NCI-H146 treated with DMSO at 0.1 percent for 48 hours (cell line): ENCODE data around the gene TMEM79.
A peak's percentile ranks its signal among the peaks of the same experiment; 100 is the strongest.

Experiments used
- DNase-seq: peaks from one replicate; lab custom pipeline; 2025; ENCODE audit not compliant: unreplicated experiment; lab: John Stamatoyannopoulos, UW

The TMEM79 gene

DNA sequence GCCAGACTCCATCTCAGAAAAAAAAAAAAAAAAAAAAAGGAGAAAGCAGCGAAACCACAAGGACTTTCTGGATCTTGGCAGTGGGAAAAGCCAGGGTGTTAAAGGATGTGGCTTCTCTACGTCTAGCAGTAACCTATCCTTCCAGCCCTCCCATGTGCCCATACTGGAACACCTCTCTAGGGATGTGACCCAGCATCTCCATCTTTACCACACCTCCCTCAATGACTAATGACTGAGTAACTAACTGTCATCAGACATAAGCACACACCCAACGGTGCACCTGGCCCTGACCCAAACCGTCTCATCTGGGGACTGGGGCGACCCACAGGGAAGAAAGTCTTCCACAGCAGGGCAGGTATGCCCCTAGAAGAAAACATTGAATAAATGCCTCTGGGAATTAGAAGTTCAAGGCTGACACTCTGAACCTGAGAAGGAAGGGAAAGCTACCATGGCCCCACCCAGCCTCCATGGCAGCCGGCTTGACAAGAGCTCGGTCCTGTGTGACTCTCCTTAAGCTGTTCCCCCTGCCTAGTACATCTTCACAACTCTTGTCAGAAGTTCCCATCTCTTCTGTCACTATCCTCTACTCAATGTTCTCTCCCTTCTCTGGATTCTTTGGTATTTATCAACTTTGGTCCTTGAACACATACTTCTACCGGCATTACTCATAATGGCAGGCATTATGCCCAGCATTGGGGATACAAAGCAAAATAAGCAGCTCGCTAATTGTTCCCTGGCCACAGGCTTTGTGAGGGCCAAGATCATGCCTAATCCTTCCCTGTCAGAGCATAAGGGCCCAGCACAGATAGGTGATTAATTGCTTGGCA lies 21.5 kb upstream of the TMEM79 start:
- DNase-seq: no peak

DNA sequence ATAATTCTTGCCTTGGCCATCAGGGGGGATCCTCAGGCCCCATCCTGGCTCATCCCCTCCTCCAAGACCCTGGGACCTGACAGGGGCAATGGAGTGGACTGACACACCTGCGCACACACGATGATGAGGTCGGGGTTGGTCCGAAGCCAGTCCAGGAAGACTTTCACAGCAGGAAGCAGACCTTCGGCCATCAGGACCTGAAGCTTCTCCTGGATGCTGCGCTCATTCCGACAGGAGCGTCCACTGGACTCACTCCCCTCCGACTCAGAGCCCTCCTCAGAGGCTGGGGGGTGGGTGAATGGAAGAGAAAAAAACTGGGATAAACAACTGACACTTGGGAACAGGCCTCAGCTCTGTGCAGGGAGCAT lies 20.9 kb upstream of the TMEM79 start:
- DNase-seq: no peak

DNA sequence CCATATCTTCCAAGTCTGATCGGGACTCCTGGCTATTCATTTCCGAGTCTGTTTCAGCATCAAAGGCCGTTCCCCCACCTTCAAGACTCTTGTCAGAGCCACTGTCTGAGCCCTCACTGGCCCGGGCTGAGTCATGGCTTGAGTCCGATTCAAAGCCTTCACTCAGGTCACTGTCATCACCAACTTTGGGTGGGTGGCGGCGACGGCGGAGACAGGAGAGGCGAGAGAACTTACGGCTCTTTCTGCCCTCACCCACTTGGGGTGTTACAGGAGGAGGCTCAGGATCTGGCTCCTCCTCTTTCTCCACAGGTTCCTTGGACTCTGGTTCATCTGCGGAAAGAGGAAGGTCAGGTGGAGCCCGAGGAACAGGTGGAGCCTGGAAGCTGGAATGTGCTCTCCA lies 18.1 kb upstream of the TMEM79 start:
- DNase-seq: no peak

DNA sequence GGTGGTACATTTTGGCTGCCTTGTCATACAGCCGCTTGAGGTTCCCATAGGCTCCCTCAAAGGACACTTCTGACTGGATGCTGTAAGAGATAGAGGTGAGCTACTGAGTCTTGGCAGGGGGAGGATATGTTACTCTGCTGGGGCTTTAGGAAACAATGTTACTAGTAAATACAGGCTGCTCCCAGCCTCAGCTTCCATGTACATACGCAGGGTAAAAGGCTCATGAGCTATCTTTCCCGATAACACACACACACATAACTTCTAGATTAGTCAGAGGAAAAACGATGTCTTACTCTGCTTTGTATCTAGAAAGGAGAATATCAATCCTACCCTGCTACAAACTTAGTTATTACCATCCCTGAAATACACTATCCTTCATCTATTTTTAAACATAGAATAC lies 15.8 kb upstream of the TMEM79 start:
- no peak for DNase-seq

DNA sequence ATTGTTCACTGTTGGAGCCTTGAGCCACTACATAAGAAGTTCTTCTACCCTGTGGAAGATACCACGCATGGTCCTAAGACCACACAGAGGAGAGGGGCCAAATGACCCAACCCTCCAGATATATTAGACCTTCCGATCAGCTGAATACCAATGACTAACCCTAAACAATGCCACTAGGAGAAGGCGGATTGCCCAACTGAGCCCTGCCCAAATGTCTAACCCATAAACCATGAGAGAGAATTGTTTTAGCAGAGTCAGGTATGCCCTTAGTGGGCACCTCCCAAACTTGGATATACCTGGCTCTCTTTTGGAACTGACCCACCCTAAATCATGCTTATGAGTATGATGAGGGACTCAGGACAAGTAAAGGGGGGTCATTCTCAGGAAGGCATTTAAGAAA lies 13.8 kb upstream of the TMEM79 start:
- no peak for DNase-seq

DNA sequence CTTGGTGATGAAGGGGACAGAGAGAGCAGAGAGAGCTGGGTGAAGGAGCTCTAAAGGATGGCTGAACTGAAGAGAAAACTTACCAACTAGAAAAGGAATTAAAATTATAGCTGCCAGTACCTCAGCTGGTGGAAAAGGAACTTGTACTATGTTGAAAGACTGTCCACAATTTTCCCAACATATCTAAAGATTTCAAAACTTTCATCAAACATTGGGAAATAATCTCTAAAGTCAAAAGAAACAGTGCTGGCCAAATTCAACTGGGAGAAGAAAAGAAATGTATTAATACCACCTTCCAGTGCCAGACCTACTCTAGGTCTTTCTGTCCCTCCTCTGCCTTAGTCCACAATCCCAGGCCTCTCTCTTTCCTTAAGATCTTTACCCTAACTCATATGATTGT lies 7.6 kb upstream of the TMEM79 start:
- DNase-seq: no peak

DNA sequence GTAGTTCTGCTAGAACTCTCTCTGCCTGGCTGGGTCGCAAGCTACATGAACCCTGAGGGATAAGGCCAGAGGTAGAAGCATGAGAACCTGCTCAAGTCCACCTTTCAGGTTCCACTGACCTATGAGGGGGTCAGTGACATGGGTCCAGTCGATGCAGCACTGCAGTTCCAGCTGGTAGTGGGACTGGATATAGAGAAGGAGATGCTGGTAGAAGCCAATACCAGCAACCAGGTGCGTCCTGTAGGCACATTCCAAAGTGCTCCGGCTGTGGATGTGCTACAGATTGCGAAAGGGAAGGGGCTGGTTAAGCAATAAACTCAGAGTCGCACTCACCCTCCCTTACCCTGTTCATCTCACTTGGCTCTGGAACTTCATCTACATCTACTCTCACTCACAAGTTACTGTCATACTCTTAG lies 7.2 kb upstream of the TMEM79 start:
- DNase-seq: no peak

DNA sequence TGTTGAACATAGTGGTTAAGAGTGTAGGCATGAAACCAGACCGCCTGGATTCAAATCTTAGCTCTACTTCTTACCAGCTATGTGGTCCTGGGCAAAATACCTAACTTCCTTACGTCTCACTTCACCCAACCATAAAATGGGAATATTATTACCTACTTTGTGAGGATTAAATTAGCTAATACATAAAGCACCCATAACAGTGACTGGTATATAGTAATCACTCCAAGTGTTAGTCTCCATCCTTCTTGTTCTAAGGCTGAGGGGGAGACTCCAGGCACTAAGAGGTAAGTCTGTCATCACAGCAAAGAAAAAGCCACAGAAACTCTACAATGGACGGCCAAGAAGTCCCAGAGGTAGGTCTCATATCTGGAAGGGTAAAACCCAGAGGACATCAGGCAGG lies 4.3 kb upstream of the TMEM79 start:
- DNase-seq: no peak

DNA sequence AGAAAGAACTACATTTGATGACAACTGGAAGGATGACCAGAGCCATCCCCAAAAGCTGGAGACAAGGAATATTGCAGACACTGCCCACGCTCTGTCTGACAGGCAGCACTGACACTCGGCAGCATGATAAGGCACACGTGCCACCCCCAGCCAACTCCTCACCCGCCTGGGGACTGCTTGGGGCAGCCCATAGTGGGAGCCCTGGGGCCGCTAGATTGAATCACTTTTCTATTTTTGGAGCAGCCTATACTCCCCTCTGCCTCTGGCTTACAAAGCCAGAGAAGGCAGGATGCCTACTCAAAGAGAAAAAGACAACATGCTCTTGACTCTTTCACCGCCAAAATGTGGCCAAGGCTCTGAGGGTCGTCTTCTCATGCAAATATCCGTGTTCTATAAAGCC lies 2.8 kb upstream of the TMEM79 start:
- DNase-seq: no peak

DNA sequence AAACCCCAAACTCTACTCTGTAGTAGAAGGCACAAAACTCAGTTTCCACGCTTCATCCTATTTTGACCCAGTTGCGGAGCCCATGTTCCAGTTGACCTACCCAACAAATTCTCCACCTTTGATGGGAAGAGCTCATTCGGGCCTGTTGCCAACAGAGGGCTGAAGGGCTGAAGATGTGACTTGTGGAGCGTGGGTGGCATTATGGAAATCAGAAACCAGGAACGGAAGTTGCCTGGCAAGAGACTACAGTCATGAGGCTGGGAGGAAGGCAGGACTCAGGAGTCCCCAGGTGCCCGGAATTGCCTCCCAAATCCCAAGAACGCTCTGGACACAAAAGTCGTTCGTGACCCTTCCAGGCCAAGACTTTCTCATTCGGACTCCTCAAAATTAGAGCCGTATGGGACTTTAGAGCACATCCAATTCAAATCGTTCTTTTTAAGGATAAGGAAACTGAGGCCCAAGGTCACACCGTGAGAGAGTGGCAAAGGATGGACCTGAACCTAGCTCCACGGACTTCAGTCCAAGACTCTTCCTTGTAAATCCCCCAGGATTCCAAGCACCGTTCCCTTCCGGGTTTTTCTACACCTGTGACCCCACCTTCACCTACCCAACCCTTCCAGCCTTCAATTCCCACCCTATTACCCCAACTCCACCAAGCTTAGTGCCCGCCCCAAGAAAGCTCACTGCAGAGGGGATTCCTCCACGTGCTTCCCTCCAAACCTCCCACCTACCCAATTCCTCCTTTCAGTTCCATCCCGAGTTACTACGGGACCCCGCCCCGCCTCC lies 2.2 kb upstream of the TMEM79 start:
- DNase-seq: peak; percentile 66

DNA sequence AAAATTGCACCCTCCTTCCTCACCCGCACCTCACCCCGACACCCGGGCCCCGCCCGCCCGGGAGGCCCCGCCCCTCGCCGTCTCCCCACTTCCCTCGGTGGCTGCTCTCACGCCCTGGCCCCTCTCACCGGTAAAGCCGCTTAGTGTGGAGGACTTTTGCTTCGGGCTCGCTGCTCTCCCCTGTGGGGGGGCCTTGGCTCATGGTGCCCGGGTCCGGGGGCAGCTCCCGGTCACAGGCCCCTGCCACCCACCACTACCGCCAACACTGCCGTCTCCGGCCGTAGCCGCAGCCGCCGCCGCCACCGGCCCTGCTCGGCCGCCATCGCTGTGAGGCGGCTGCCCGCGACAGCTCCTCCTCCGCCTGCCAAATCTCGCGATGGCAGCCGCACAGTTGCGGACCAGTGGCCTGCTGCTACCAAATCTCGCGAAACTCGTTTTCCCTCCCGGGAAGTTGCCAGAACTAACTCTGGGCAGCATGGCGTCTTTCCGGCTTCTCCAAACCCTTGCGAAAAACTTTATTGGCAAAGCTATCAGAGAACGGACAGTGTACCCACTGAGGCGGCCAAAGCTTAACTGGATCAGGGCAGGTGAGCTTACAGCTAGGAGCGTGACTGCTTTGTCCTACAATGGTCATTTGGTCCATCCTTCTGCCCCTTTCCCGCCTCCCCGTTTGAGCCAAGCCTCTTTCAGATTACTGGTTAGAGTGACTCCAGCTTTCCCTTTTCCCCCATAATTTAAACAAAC lies 1.5 kb upstream of the TMEM79 start, which contains the start of gene SMG5:
SMG5 (minus strand) TSS at position 347 of the 744 bp plus-strand sequence; CDS start at position 202, 145 bp downstream.
- DNase-seq: peak; percentile 93

DNA sequence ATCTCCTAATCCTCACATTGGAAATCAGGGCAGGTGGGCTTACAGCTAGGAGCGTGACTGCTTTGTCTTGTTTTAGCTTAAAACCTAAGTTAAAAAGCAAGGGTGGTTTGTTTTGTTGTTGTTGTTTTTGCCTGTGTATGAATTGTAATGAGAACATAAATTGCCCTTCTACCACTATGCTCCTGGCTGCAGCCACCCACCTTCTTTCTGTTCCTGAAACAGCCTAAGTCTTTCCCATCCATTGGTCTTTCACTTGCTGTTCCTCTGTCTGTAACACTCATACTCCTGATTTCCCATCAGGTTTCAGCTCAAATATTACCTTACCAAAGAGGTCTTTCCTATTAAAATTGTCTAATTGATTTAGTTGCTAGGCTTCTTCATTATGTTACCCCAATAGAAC lies 604 bp upstream of the TMEM79 start:
- no peak for DNase-seq

DNA sequence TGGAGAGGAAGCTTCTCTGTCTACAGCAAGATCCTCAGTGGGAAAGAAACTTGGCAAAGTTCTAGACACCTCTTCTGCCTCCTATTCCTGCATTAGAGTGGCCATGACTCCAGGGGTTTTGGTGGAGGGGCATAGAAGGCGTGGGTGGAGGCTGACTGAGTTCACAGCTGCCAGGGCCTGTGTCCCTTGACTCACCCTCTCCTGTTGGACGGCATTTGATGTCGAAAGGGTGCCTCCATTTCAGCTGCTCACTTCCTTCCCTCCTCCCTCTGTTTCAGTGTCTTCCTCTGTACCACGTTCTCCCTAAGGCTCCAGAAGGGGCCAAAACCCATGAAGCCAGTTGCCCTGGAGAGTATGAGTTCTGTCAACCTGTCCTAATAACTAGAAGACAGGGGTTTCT lies 632 bp downstream of the TMEM79 start:
- no peak for DNase-seq

DNA sequence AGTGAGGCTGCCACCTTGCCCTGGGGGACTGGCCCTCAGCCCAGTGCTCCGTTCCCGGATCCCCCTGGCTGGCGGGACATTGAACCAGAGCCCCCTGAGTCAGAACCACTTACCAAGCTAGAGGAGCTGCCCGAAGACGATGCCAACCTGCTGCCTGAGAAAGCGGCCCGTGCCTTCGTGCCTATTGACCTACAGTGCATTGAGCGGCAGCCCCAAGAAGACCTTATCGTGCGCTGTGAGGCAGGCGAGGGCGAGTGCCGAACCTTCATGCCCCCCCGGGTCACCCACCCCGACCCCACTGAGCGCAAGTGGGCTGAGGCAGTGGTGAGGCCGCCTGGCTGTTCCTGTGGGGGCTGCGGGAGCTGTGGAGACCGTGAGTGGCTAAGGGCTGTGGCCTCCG lies 1.3 kb downstream of the TMEM79 start:
- DNase-seq: no peak

DNA sequence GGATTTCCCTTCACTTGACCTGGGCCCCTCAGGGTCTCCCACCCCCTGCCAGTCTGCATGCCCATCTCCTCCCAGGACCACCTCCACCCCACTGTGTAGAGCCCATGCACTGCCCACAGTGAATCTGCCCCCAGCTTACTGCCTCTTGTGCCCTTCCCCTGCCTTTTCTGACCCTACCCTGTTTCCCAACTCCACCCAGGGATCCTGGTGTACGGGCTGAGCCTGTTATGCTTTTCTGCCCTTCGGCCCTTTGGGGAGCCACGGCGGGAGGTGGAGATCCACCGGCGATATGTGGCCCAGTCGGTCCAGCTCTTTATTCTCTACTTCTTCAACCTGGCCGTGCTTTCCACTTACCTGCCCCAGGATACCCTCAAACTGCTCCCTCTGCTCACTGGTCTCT lies 1.9 kb downstream of the TMEM79 start:
- no peak for DNase-seq

DNA sequence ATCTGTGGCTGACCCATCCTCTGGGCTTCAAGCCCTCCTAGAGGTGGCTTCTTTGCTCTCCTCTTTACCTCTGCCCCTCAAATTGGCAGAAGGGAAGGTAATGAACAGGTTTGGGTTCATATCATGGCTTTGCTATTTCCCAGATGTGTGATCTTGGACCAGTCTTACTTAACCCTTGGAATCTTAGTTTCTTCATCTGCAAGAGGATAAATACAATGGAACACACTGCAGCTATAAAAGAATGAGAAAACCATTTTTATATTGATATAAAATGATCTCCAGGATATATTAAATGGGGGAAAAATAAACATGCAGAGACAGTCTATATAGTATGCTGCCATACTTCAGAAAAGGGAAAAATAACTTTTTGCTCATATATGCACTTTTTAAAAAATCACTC lies 5.7 kb downstream of the TMEM79 start:
- no peak for DNase-seq

DNA sequence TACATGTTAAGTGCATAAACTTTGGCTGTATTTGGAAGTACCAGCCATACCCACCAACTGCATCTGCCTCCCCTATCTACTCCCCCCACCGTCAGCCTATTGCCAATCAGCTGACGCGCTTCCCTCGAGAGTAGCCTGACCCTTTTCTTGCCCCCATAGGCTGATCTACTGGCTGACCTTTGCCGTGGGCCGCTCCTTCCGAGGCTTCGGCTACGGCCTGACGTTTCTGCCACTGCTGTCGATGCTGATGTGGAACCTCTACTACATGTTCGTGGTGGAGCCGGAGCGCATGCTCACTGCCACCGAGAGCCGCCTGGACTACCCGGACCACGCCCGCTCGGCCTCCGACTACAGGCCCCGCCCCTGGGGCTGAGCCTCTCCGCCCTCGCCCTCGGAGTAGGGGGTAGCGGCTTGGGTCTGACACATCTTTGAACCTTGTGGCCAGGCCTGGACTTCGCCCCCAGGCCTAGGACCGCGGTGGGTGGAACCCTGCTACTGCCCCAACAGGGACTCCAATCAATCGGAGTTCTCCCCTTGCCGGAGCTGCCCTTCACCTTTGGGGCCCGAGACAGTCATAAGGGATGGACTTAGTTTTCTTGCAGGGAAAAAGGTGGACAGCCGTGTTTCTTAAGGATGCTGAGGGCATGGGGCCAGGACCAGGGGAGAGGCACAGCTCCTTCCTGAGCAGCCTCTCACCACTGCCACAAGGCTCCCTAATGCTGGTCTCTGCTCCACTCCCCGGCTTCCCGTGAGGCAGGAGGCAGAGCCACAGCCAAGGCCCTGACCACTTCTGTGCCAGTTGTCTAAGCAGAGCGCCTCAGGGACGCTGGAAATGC lies 7.3 kb downstream of the TMEM79 start:
- no peak for DNase-seq

DNA sequence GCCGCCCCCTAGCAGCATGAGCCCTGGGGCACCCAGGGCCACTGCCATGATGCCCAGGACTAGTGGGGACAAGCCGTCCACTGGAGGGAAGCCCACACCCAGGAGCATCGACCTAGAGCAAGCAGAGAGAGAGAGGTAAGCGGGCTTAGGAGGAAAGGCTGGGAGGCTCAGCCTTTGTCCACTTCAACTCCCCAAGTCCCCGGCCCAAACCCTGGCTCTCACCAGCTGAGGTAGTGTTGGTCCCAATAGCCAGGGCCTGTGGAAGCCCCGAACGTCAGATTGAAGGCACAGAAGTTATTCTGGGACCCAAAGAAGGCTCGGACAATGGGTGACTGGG lies 8.9 kb downstream of the TMEM79 start:
- DNase-seq: no peak

DNA sequence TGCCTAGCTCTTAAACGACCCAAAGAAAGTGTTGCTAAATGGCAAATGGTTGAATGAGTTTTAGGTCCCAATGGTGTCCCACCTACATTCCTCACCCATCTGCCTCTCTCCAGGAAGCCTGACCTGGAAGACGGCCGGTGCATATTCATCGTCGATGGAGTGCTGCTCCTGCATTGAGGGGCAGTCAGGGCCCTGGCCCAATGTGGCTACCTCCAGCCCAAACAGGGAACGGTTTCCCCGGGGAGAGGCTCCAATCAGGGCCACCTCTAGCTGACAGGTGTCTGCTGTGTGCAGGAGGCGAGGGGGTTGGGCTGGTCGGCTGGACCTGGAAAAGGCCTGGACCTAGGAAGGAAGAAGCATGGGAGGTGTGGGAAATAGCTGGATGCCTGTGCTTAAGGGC lies 9.8 kb downstream of the TMEM79 start:
- DNase-seq: no peak

DNA sequence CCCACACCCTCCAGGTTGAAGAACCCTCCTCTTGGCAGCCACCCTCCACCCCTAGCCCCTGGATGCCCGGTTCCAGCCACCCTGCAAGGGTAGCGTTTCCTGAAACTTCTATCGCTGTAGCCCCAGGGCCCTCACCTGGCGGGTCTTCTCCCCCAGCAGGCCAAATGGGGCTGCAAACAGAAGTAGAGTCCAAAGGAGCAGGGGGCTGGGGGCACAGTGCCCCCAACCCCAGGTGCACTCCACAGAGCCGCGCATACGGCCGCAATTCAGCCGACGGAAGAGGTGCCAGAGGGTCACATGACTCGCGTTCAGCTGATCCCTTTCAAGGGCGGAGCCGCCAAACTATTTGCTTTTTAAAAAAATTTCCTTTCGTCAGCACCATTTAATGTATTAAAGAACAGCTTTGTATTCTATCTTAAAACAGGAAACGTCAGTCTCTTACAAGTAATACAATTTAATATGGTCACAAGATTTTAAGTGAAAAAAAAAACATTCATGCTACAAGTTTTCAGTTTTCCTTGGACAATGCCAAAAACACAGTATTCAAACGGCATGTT lies 11.3 kb downstream of the TMEM79 start, which contains the start of gene GLMP:
GLMP (minus strand) TSS at position 289 of the 557 bp plus-strand sequence; CDS start at position 255, 34 bp downstream.
- DNase-seq: peak; percentile 41
